Neural crest cell (in vitro differentiated cells): Measurements from ENCODE around the gene SCIN. TPM values are rescaled to one million over a fixed set of nuclear protein-coding genes. Genes with fewer than 3 reads are reported as not detected.

Source experiments
- DNase-seq: peaks from one replicate; pipeline ENCODE4 v3.0.0; 2021; ENCODE audit warnings: low read depth, mixed read lengths, low spot score
- H3K27ac Mint-ChIP-seq: one replicate; pipeline ENCODE4 v1.8.0; 2021; ENCODE audit warnings: mild to moderate bottlenecking, mixed read lengths; ENCODE audit not compliant: unreplicated experiment
- H3K27me3 Mint-ChIP-seq: 2 replicates; pipeline ENCODE4 v1.8.0; 2021; ENCODE audit warnings: low read depth, mild to moderate bottlenecking, mixed read lengths
- H3K36me3 Mint-ChIP-seq: 2 replicates; pipeline ENCODE4 v1.8.0; 2021; ENCODE audit warnings: low read depth, mild to moderate bottlenecking, mixed read lengths
- H3K4me1 Mint-ChIP-seq: 2 replicates; pipeline ENCODE4 v1.8.0; 2021; ENCODE audit warnings: mixed read lengths
- H3K4me3 Mint-ChIP-seq: one replicate; pipeline ENCODE4 v1.8.0; 2021; ENCODE audit warnings: mild to moderate bottlenecking, mixed read lengths
- H3K9me3 Mint-ChIP-seq: 2 replicates; pipeline ENCODE4 v1.8.0; 2021; ENCODE audit warnings: mixed read lengths
- CTCF ChIP-seq: fragments of 200-600 bp; sonication (generic); conservative IDR thresholded peaks from 2 replicates; pipeline ENCODE4 v1.5.0; 2021; ENCODE audit warnings: antibody characterized with exemption, mild to moderate bottlenecking
- total RNA-seq: library from RNA; stranded (reverse); gene quantifications from 2 replicates; pipeline ENCODE4 v1.2.1, GENCODE V29; 2021

SCIN gene
- total RNA-seq, 1 donor from 2014 or later = not detected

- H3K4me3 Mint-ChIP-seq = no peak overlapping the region
Measured at GRCh38 chr7:12586271-12586670, 15.8 kb downstream of the SCIN start.

GRCh38 chr7:12588259-12588904, 17.9 kb downstream of the SCIN start:
- H3K9me3 Mint-ChIP-seq = no peaks in the 10 kb centered on the region
- DNase-seq = no peak
- TF ChIP-seq CTCF = no peak
- no peaks in the 10 kb centered on the region for H3K27me3 Mint-ChIP-seq
- H3K4me3 Mint-ChIP-seq = no peak overlapping the region
- H3K4me1 Mint-ChIP-seq = no peaks in the 10 kb centered on the region
- no peaks in the 10 kb centered on the region for H3K36me3 Mint-ChIP-seq
- H3K27ac Mint-ChIP-seq = no peak overlapping the region

More at GRCh38 chr7:12586271-12586670, 15.8 kb downstream of the SCIN start:
- TF ChIP-seq CTCF = no peak
- H3K27ac Mint-ChIP-seq = no peak overlapping the region
- DNase-seq = no peak
- no peaks in the 10 kb centered on the region for H3K4me1 Mint-ChIP-seq
- H3K9me3 Mint-ChIP-seq = no peaks in the 10 kb centered on the region
- H3K27me3 Mint-ChIP-seq = no peaks in the 10 kb centered on the region
- no peaks in the 10 kb centered on the region for H3K36me3 Mint-ChIP-seq

GRCh38 chr7:12590559-12590958, 20.0 kb downstream of the SCIN start:
- TF ChIP-seq CTCF = no peak
- no peak overlapping the region for H3K4me3 Mint-ChIP-seq
- H3K9me3 Mint-ChIP-seq = peaks cover 7% of the 10 kb centered on the region
- H3K27me3 Mint-ChIP-seq = no peaks in the 10 kb centered on the region
- no peak overlapping the region for H3K27ac Mint-ChIP-seq
- peaks cover 3% of the 10 kb centered on the region for H3K36me3 Mint-ChIP-seq
- no peaks in the 10 kb centered on the region for H3K4me1 Mint-ChIP-seq
- no peak for DNase-seq

GRCh38 chr7:12594122-12594897, 23.8 kb downstream of the SCIN start:
- Mint-ChIP-seq H3K27me3 (no peaks in the 10 kb centered on the region), H3K4me1 (no peaks in the 10 kb centered on the region), H3K36me3 (peaks cover 5% of the 10 kb centered on the region), H3K9me3 (peaks cover 7% of the 10 kb centered on the region), H3K27ac (peak overlapping the region; percentile 73), H3K4me3 (no peak overlapping the region)
- TF ChIP-seq CTCF = no peak
- no peak for DNase-seq

GRCh38 chr7:12595148-12595547, 24.6 kb downstream of the SCIN start:
- Mint-ChIP-seq H3K36me3 (peaks cover 5% of the 10 kb centered on the region), H3K27ac (no peak overlapping the region), H3K4me1 (no peaks in the 10 kb centered on the region), H3K4me3 (no peak overlapping the region), H3K9me3 (peaks cover 9% of the 10 kb centered on the region), H3K27me3 (no peaks in the 10 kb centered on the region)
- no peak for TF ChIP-seq CTCF
- no peak for DNase-seq
